Keratinocyte (primary cell): Measurements from ENCODE around the gene SFXN3. TPM values are rescaled to one million over a fixed set of nuclear protein-coding genes. Genes with fewer than 3 reads are reported as not detected.

Experiments used
- DNase-seq: peaks from one replicate; pipeline ENCODE4 v3.0.0-alpha.2; 2011; ENCODE audit warnings: low read depth, missing footprints, low spot score
- FAIRE-seq: peaks from 2 replicates; lab custom pipeline; 2011; peaks lifted over from hg19 to GRCh38; lab: Jason Lieb, UNC
- H2AFZ ChIP-seq: 2 replicates; pipeline ENCODE4 v1.6.0; 2012; ENCODE audit warnings: low read length, control low read depth, inconsistent platforms; ENCODE audit not compliant: control insufficient read depth
- H3K27ac ChIP-seq: 2 replicates; pipeline ENCODE4 v1.5.1; 2011; ENCODE audit warnings: low read length; ENCODE audit not compliant: control insufficient read depth, insufficient read depth
- H3K27me3 ChIP-seq: 3 replicates; pipeline ENCODE4 v1.6.0; 2011; ENCODE audit warnings: low read length; ENCODE audit not compliant: control insufficient read depth, insufficient read depth; ENCODE audit errors: extremely low read depth
- H3K36me3 ChIP-seq, 2 experiments: 2 replicates in 1 of 2; 3 replicates in 1 of 2; pipeline ENCODE4 v1.5.1; 2011; ENCODE audit warnings: low read length in 2 of 2, mild to moderate bottlenecking in 1 of 2; ENCODE audit not compliant: control insufficient read depth in 2 of 2, insufficient read depth in 2 of 2; ENCODE audit errors: extremely low read depth in 1 of 2
- H3K4me1 ChIP-seq: 3 replicates; pipeline ENCODE4 v1.5.1; 2011; ENCODE audit warnings: low read length; ENCODE audit not compliant: control insufficient read depth, insufficient read depth; ENCODE audit errors: extremely low read depth
- H3K4me2 ChIP-seq: 3 replicates; pipeline ENCODE4 v1.6.0; 2011; ENCODE audit warnings: low read depth, low read length; ENCODE audit not compliant: control insufficient read depth, insufficient read depth; ENCODE audit errors: extremely low read depth
- H3K4me3 ChIP-seq, 3 experiments: fragments of 200-600 bp in 1 of 3; sonication (generic) in 1 of 3; 2 replicates in 2 of 3; 3 replicates in 1 of 3; pipeline ENCODE4 v1.5.1; 2011 to 2016; ENCODE audit warnings: low read length in 3 of 3, mild to moderate bottlenecking in 3 of 3, control low read depth in 2 of 3, inconsistent platforms in 1 of 3, low read depth in 1 of 3, mixed read lengths in 1 of 3, mixed run types in 1 of 3, moderate library complexity in 1 of 3; ENCODE audit not compliant: control insufficient read depth in 2 of 3, insufficient read depth in 2 of 3; ENCODE audit errors: extremely low read depth in 1 of 3
- H3K79me2 ChIP-seq: 2 replicates; pipeline ENCODE4 v1.6.0; 2012; ENCODE audit warnings: low read length; ENCODE audit not compliant: control insufficient read depth, insufficient read depth
- H3K9ac ChIP-seq: 3 replicates; pipeline ENCODE4 v1.6.0; 2011; ENCODE audit warnings: low read length; ENCODE audit not compliant: control insufficient read depth, insufficient read depth; ENCODE audit errors: extremely low read depth
- H3K9me1 ChIP-seq: 3 replicates; pipeline ENCODE4 v1.6.0; 2011; ENCODE audit warnings: low read length; ENCODE audit not compliant: control insufficient read depth, insufficient read depth; ENCODE audit errors: extremely low read depth
- H3K9me3 ChIP-seq: 2 replicates; pipeline ENCODE4 v1.5.1; 2012; ENCODE audit warnings: low read depth, low read length; ENCODE audit not compliant: control insufficient read depth
- H4K20me1 ChIP-seq: 3 replicates; pipeline ENCODE4 v1.6.0; 2011; ENCODE audit warnings: low read length; ENCODE audit not compliant: control insufficient read depth, insufficient read depth; ENCODE audit errors: extremely low read depth
- CTCF ChIP-seq, 3 experiments: IDR thresholded peaks in 1 of 3; conservative IDR thresholded peaks in 1 of 3; optimal IDR thresholded peaks in 1 of 3; 2 replicates in 2 of 3; 3 replicates in 1 of 3; pipeline versions ENCODE3 to v1.5.1; 2011; ENCODE audit warnings: low read length in 3 of 3, mild to moderate bottlenecking in 3 of 3, moderate library complexity in 2 of 3, control low read depth in 1 of 3, inconsistent platforms in 1 of 3; ENCODE audit not compliant: insufficient read depth in 2 of 3; ENCODE audit errors: extremely low read depth in 1 of 3
- EZH2 ChIP-seq: IDR thresholded peaks from one replicate; pipeline ENCODE4 v1.6.1; 2012; ENCODE audit warnings: inconsistent platforms, mild to moderate bottlenecking, low read length, moderate library complexity
- dilution Hi-C: fragments of 300-500 bp; cut with MboI; formaldehyde crosslinking; loops from one replicate; pipeline ENCODE4 v1.7.0; 2020; ENCODE audit warnings: low sequenced_read_pairs; ENCODE audit not compliant: extremely low pct_ligation_motif_present
- polyA plus RNA-seq, 5 experiments: library from polyadenylated mRNA; depleted of rRNA in 3 of 5; stranded (reverse) in 3 of 5; stranded (forward) in 1 of 5; unstranded in 1 of 5; fragments of >200 nt; gene quantifications; 1 replicate in 1 of 5; 2 replicates in 3 of 5; 3 replicates in 1 of 5; pipeline versions ENCODE4 v1.2.1 to v1.2.3, GENCODE V29; 2011 to 2012; ENCODE audit warnings: missing spikeins in 2 of 5, low read depth in 1 of 5, low replicate concordance in 1 of 5

The SFXN3 gene
- polyA plus RNA-seq, 1 donor (not counting 4 experiments of a cell fraction or from before 2014, with no cell fraction given) = 77.0 TPM

- Histone ChIP-seq H3K27me3 (no peaks in the 10 kb centered on the region), H3K36me3 (peaks cover 11 to 19% of the 10 kb centered on the region in 2 experiments), H3K9me3 (no peaks in the 10 kb centered on the region), H2AFZ (no peak overlapping the region), H3K79me2 (peaks cover 26% of the 10 kb centered on the region), H3K9me1 (no peaks in the 10 kb centered on the region), H3K9ac (peak overlapping the region; percentile 93), H3K27ac (peak overlapping the region; percentile 85), H3K4me1 (peaks cover 17% of the 10 kb centered on the region), H4K20me1 (no peaks in the 10 kb centered on the region), H3K4me2 (peak overlapping the region; percentile 94), H3K4me3 (peak overlapping the region; percentile 82 to 90 (median 87))
- TF ChIP-seq CTCF (optimal IDR thresholded peaks at IDR 0.05 in 1 of 3, IDR thresholded peaks at IDR 0.05 in 1 of 3, conservative IDR thresholded peaks at IDR 0.05 in 1 of 3; ENCODE audit: extremely low read depth in 1 of 3, insufficient read depth in 2 of 3, low read length in 3 of 3) (no peak), EZH2 (no peak)
- dilution Hi-C loops = no loop called here
- FAIRE-seq (peak; percentile 23), DNase-seq (no peak)
These were observed 29.9 kb upstream of the SFXN3 start for GRCh38 chr10:101000915-101001658.

- H3K27ac ChIP-seq = no peak overlapping the region
- no peak for FAIRE-seq
- no peaks in the 10 kb centered on the region for H3K27me3 ChIP-seq
- no peaks in the 10 kb centered on the region for H3K9me3 ChIP-seq
- TF ChIP-seq EZH2 = no peak
- TF ChIP-seq CTCF (optimal IDR thresholded peaks at IDR 0.05 in 1 of 3, IDR thresholded peaks at IDR 0.05 in 1 of 3, conservative IDR thresholded peaks at IDR 0.05 in 1 of 3; ENCODE audit: extremely low read depth in 1 of 3, insufficient read depth in 2 of 3, low read length in 3 of 3) = no peak
- peak overlapping the region; percentile 94 for H3K4me2 ChIP-seq
- no peak for DNase-seq
- dilution Hi-C loops = no loop called here
- no peak overlapping the region for H3K4me3 ChIP-seq
- H3K4me1 ChIP-seq = peaks cover 14% of the 10 kb centered on the region
- no peaks in the 10 kb centered on the region for H4K20me1 ChIP-seq
- H3K9ac ChIP-seq = no peak overlapping the region
- H3K9me1 ChIP-seq = no peaks in the 10 kb centered on the region
- peaks cover 15 to 22% of the 10 kb centered on the region in 2 experiments for H3K36me3 ChIP-seq
- no peak overlapping the region for H2AFZ ChIP-seq
- peaks cover 26% of the 10 kb centered on the region for H3K79me2 ChIP-seq
These were observed 29.4 kb upstream of the SFXN3 start for GRCh38 chr10:101001659-101002035.
